ENCODE results near the gene PTPRU.

PTPRU gene

DNA sequence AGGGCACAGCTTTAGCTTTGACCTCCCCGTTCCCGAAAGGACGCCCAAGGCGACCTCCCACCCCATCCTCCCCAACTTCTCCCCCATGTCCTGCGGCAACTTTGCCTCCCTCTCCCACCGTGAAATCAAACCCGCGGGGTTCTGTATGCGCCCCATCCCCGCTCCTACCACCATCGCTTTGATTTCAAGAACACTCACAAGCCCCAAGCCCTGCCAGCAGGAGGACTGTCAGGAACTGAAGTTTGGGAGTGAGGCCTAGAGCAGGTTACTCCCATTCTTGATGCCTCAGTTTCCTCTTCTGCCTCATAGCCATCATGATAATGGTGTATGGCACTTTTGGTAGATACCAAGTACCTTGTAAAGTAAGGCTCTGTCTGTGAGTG lies 2.3 kb downstream of the PTPRU start:
- no peak for DNase-seq (ENCODE audit: extremely low spot score)
- TF ChIP-seq FOXM1 (IDR thresholded peaks at IDR 0.05; ENCODE audit: borderline replicate concordance) (no peak), ARNT (IDR thresholded peaks at IDR 0.05) (no peak), FOXA1 (IDR thresholded peaks at IDR 0.05) (no peak), CTBP1 (IDR thresholded peaks at IDR 0.05; ENCODE audit: borderline replicate concordance) (no peak), ZNF384 (IDR thresholded peaks at IDR 0.05) (no peak), FOXK2 (IDR thresholded peaks at IDR 0.05) (no peak), L3MBTL2 (conservative IDR thresholded peaks at IDR 0.05) (no peak), ELF4 (IDR thresholded peaks at IDR 0.05) (no peak)
- TF ChIP-seq, protein P1, sequence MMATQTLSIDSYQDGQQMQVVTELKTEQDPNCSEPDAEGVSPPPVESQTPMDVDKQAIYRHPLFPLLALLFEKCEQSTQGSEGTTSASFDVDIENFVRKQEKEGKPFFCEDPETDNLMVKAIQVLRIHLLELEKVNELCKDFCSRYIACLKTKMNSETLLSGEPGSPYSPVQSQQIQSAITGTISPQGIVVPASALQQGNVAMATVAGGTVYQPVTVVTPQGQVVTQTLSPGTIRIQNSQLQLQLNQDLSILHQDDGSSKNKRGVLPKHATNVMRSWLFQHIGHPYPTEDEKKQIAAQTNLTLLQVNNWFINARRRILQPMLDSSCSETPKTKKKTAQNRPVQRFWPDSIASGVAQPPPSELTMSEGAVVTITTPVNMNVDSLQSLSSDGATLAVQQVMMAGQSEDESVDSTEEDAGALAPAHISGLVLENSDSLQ (IDR thresholded peaks at IDR 0.05) = no peak
- CTCF ChIA-PET = no interaction called here
- POLR2A ChIA-PET = interaction anchor here (1.2 kb wide), 1 partner anchor 8 kb away, joined by 5 read pairs; the partner anchor contains the start of gene MECR

DNA sequence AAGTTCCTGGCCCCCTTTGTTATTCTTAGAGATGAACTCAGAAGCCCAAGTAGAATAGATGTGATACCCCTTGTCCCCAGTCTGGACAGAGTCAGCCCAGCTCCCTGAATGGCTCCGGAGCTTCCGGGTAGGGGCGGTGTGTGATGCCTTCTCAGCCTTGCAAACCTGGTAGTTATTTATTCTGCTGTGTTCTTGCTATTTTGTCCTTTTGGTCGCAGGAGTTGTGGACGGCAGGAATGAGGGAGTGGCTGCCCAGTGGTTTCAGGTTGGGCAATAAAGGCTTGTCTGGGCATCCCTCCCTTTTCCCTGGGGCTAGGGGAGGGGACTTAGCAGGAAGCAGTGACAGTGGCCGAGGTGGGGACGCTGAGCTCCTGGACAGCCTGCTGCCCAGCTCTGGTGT lies 2.8 kb downstream of the PTPRU start:
- CTCF ChIA-PET = interaction anchor here (1.3 kb wide), 1 partner anchor 18 kb away, joined by 3 read pairs; no protein-coding TSS in a partner anchor
- TF ChIP-seq BHLHE40 (IDR thresholded peaks at IDR 0.05; ENCODE audit: borderline replicate concordance) = no peak
- no peak for TF ChIP-seq FOXA1 (IDR thresholded peaks at IDR 0.05)
- no peak for TF ChIP-seq ZNF384 (IDR thresholded peaks at IDR 0.05)
- no peak for TF ChIP-seq NFRKB (IDR thresholded peaks at IDR 0.05)
- TF ChIP-seq FOXM1 (IDR thresholded peaks at IDR 0.05; ENCODE audit: borderline replicate concordance) = no peak
- no peak for TF ChIP-seq CTBP1 (IDR thresholded peaks at IDR 0.05; ENCODE audit: borderline replicate concordance)
- TF ChIP-seq SUZ12 (IDR thresholded peaks at IDR 0.05) = no peak
- TF ChIP-seq FOXK2 (IDR thresholded peaks at IDR 0.05) = no peak
- TF ChIP-seq TARDBP (IDR thresholded peaks at IDR 0.05) = no peak
- TF ChIP-seq ARNT (IDR thresholded peaks at IDR 0.05) = no peak
- no peak for TF ChIP-seq LEF1 (IDR thresholded peaks at IDR 0.05; ENCODE audit: borderline replicate concordance)
- TF ChIP-seq L3MBTL2 (conservative IDR thresholded peaks at IDR 0.05) = no peak
- no peak for TF ChIP-seq HDGF (IDR thresholded peaks at IDR 0.05; ENCODE audit: borderline replicate concordance)
- no peak for TF ChIP-seq SP1 (IDR thresholded peaks at IDR 0.05)
- TF ChIP-seq, protein P1 (IDR thresholded peaks at IDR 0.05) = no peak
- POLR2A ChIA-PET = interaction anchor here (1.2 kb wide), 1 partner anchor 8 kb away, joined by 5 read pairs; the partner anchor contains the start of gene MECR

DNA sequence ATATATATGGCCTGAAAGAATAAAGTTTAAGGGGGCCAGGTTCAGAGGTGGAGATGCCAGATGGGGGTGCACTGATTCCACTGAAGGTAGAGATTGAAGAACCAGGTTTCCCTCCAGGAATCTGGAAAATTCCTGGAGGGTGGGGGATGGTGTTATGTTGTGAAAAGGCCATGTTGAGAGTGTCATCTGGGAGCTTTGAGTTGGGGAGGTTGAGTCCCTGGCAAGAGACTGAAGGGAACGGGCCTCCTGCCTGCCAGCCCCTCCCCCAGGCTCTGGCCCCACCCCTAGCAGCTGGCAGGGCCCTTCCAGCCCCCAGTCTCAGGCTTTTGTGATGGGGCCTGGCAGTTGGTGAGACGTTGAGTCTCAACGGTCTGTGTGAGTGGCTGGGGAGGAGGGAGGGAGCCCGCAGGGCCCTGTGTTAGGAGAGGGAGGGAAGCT lies 4.1 kb downstream of the PTPRU start:
- DNase-seq (ENCODE audit: extremely low spot score) = no peak
- ChIA-PET POLR2A (no interaction called here), CTCF (interaction anchor here (0.5 to 1.3 kb wide), 3 partner anchors 10 to 100 kb away, joined by 3 to 4 read pairs (median 3); no protein-coding TSS in a partner anchor)
- TF ChIP-seq, protein P1 (IDR thresholded peaks at IDR 0.05) = no peak
- TF ChIP-seq SUZ12 (IDR thresholded peaks at IDR 0.05) (no peak), ZNF384 (IDR thresholded peaks at IDR 0.05) (no peak), L3MBTL2 (conservative IDR thresholded peaks at IDR 0.05) (no peak), LEF1 (IDR thresholded peaks at IDR 0.05; ENCODE audit: borderline replicate concordance) (no peak), TARDBP (IDR thresholded peaks at IDR 0.05) (no peak), FOXK2 (IDR thresholded peaks at IDR 0.05) (no peak), CTBP1 (IDR thresholded peaks at IDR 0.05; ENCODE audit: borderline replicate concordance) (no peak)

More for the DNA sequence above, 2.8 kb downstream of the PTPRU start:
- no peak for DNase-seq (ENCODE audit: extremely low spot score)

DNA sequence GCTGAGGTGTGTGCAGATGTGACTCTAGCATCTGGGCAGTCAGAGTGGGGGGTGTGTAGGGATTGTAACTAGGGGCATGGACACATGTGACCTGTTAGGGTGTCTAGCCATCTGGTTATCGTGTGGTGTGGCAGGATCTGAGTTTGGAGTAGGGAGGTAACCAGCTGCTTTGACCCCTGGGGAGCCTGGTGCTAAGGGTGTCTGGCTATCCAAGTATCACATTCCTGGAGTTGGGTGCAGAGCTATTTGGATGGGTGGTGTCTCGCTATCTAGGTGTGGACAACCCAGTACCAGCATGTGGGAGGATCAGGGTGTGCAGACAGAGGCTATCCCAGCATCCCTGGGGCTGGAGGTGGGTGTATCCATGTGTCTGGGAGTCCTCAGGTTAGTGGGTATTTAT lies 4.7 kb downstream of the PTPRU start:
- ChIA-PET POLR2A (no interaction called here), CTCF (interaction anchor here (1.3 kb wide), 1 partner anchor 10 kb away, joined by 3 read pairs; no protein-coding TSS in a partner anchor)
- TF ChIP-seq L3MBTL2 (conservative IDR thresholded peaks at IDR 0.05) (no peak), FOXA1 (IDR thresholded peaks at IDR 0.05) (no peak), FOXM1 (IDR thresholded peaks at IDR 0.05; ENCODE audit: borderline replicate concordance) (no peak), ELF4 (IDR thresholded peaks at IDR 0.05) (no peak), SP1 (IDR thresholded peaks at IDR 0.05) (no peak), HDGF (IDR thresholded peaks at IDR 0.05; ENCODE audit: borderline replicate concordance) (no peak), TARDBP (IDR thresholded peaks at IDR 0.05) (no peak), FOXK2 (IDR thresholded peaks at IDR 0.05) (no peak), BHLHE40 (IDR thresholded peaks at IDR 0.05; ENCODE audit: borderline replicate concordance) (no peak), LEF1 (IDR thresholded peaks at IDR 0.05; ENCODE audit: borderline replicate concordance) (no peak), ARNT (IDR thresholded peaks at IDR 0.05) (no peak), ZNF384 (IDR thresholded peaks at IDR 0.05) (no peak), NFRKB (IDR thresholded peaks at IDR 0.05) (no peak), SUZ12 (IDR thresholded peaks at IDR 0.05) (no peak), CTBP1 (IDR thresholded peaks at IDR 0.05; ENCODE audit: borderline replicate concordance) (no peak)
- TF ChIP-seq, protein P1 (IDR thresholded peaks at IDR 0.05) = no peak
- DNase-seq (ENCODE audit: extremely low spot score) = no peak

DNA sequence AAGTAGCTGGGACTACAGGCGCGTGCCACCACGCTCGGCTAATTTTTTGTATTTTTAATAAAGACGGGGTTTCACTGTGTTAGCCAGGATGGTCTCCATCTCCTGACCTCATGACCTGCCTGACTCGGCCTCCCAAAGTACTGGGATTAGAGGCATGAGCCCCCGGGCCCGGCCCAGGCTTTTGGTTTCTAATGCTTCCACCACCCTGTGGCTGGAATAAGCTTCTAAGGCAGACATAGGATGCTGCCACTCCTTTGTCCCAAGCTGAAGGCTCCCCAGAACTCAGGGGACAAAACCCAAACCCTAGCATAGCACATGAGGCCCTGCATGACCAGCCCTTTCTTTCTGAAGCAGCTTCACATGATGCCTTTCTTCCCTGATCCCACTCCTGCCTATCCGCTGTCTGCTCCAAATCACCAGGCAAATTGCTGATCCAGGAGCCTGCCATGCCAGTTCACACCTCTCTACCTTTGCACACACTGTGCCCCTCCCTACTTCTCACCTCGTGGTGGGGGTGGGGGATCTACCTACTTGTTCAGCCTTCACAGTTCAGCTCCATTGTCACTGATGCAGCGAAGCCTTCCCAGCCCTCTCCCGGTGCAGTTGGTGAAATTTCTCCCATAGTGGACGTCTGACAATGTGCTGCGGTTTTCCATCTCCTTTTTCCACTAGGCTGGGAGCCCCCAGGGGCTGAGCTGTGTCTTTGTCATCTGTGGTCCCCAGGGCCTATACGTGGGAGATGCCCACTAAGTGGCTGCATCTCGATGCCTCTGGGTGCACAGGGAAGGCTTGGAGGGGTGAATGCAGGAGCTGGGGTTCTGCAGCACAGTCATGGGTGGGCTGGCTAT lies 6.9 kb downstream of the PTPRU start:
- CTCF ChIA-PET = no interaction called here
- POLR2A ChIA-PET = no interaction called here
- TF ChIP-seq FOXK2 (IDR thresholded peaks at IDR 0.05) (no peak), ELF4 (IDR thresholded peaks at IDR 0.05) (no peak), LEF1 (IDR thresholded peaks at IDR 0.05; ENCODE audit: borderline replicate concordance) (no peak), SUZ12 (IDR thresholded peaks at IDR 0.05) (no peak), HDGF (IDR thresholded peaks at IDR 0.05; ENCODE audit: borderline replicate concordance) (no peak), L3MBTL2 (conservative IDR thresholded peaks at IDR 0.05) (no peak), NFRKB (IDR thresholded peaks at IDR 0.05) (no peak), SP1 (IDR thresholded peaks at IDR 0.05) (no peak), ARNT (IDR thresholded peaks at IDR 0.05) (no peak), TARDBP (IDR thresholded peaks at IDR 0.05) (no peak), BHLHE40 (IDR thresholded peaks at IDR 0.05; ENCODE audit: borderline replicate concordance) (no peak)
- TF ChIP-seq, protein P1 (IDR thresholded peaks at IDR 0.05) = no peak
- no peak for DNase-seq (ENCODE audit: extremely low spot score)

All from HEK293T (cell line).